ENCODE data around the gene FGF7.
"Not testable (repeated sequence)": the region's sequence is repeated elsewhere in the genome, so short reads cannot be mapped to it uniquely, and the experiment has no call there.

FGF7 gene, protein sequence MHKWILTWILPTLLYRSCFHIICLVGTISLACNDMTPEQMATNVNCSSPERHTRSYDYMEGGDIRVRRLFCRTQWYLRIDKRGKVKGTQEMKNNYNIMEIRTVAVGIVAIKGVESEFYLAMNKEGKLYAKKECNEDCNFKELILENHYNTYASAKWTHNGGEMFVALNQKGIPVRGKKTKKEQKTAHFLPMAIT

DNA sequence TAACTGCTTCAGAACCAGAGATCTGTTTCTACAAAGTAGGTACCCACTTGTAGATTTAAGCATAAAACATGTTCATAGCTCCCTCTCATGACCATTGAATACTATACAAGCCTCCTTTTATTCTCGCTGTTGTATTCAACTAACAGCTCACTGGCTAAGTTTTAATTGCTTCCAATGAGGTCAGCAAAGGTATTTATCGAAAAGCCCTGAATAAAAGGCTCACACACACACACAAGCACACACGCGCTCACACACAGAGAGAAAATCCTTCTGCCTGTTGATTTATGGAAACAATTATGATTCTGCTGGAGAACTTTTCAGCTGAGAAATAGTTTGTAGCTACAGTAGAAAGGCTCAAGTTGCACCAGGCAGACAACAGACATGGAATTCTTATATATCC, at the start of gene FGF7:
TSS of gene FGF7 (plus strand) at position 222 of the 400 bp plus-strand sequence. CDS start 1,056 bp downstream, outside the sequence.
- peak; percentile 45 for DNase-seq

DNA sequence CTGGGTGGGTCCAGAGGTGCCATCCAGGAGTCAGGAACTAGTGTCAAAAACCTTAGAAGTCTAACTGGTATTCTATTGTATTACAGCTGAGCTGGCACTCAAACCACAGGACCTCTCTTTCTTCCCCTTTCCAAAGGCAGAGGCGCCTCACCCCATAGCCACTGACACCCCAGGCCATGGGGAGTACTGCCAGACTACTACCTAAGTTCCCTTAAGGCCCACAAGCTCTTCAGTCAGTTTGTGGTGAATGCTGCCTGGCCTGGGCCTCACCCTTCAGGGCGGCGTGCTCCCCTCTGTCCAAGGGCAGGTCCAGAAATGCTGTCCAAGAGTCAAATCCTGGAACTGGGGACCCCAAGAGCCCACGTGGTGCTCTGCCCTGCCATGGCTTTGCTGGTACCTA, 43.0 kb upstream of the FGF7 start:
- DNase-seq: no peak

DNA sequence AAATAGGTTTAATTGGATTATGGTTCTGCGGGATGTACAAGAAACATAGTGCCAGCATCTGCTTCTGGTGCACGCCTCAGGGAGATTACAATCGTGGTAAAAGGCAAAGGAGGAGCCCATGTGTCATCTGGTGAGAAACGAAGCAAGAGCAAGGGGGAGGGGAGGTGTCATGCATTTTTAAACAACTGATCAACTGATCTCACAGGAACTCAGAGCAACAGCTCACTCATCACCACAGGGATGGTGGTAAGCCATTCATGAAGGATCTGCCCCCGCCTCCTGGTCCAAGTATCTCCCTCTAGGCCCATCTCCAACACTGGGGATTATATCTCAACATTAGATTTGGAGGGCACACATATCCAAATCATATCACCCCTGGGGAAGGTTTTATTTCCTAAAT, 42.1 kb upstream of the FGF7 start:
- DNase-seq: no peak

DNA sequence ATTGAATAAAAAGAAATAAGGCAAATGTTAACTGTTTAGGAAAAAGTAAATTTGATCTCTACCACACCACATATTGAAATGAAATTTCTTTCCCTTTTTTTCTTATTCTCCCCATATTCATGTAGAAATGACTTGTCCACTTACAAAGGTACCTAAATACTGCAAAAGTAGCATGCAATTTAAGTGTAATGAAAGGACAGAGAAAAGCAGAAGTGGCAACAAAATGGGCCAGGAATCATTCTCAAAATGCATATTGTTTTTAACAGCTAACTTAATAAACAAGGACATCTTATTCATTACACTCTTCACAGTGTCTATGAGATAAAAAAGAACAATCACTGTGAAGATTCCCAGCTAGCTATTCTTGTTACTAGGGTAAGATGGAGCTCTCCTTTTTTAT, 40.6 kb upstream of the FGF7 start:
- DNase-seq: no peak

DNA sequence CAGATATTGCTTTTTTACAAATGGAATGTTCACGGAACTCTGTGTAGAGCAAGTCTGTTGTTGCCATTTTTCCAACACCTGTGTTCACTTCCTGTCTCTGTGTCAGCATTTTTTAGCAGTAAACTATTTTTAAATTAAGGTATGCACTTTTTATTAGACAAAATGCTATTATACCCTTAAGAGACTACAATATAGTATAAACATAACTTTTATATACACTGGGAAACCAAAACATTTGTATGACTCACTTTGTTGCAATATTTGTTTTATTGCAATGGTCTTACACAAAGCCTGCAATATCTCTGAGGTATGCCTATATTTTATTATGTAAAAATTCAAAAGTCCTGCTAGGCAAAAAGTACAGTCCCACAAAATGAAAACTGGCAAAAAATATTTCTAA, 39.8 kb upstream of the FGF7 start:
- DNase-seq: no peak

DNA sequence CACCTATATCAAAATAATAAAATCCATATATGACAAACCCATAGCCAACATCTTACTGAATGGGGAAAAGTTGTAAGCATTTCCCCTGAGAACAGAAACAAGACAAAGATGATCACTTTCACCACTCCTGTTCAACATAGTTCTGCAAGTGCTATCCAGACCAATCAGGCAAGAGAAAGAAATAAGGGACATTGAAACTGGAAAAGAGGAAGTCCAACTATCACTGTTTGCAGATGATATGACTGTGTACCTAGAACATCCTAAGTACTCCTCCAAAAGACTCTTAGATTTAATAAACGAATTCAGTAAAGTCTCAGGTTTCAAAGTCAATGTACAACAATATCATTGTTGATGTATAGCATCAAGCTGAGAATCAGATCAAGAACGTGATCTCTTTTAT, 35.6 kb upstream of the FGF7 start:
- no peak for DNase-seq

DNA sequence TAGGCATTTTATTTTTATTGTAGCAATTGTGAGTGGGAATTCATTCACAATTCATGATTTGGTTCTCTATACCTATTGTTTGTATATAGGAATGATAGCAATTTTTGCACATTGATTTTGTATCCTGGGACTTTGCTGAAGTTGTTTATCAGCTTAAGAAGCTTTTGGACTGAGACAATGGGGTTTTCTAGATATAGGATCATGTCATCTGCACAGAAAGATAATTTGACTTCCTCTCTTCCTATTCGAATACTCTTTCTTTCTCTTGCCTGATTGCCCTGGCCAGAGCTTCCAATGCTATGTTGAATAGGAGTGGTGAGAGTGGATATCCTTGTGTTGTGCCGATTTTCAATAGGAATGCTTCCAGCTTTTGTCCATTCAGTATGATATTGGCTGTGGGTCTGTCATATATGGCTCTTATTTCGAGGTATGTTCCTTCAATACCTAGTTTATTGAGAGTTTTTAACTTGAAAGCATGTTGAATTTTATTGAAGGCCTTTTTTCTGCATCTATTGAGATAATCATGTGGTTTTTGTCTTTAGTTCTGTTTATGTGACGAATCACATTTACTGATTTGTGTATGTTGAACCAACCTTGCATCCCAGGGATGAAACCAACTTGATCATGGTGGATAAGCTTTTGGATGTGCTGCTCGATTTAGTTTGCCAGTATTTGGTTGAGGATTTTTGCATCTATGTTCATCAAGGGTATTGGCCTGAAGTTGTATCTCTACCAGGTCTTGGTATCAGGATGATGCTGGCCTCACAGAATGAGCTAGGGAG, 20.3 kb upstream of the FGF7 start:
- DNase-seq: not testable (repeated sequence)

DNA sequence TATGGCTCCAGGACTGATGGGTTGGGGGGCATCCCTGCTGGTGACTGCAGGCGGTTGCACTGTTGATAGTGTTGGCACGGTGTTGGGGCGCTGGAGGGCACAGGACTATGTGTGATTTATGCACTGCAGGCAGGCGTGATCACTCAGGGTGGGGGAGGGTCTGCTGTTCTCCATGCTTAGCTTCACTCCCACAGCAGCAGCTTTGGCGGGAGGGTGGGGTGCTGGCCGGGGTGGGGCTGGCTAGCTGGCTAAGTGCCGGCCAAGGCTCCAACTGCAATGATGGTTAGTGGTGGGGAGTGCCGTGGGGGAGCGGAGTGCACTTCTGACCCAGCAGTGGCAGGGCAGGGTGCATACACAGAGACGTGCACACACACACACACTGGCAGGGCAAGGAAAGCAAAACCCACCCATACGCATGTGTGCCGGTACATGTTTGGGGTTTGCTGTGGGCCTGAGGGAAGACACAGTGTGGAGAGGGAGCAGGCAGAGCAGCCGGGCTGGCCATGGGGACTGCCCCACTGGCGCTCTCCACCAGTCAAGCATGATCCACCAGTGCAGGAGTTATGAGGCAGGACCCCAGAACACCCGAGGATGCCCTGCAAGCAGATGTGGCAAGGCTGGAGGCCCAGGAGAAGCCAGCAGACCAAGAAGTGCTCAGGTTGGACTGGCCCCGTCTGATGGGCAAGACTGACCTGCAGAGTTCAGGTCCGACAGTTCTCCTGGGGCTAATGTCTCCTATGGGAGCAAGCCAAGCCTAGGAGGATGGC, 16.5 kb upstream of the FGF7 start:
- DNase-seq: no peak

DNA sequence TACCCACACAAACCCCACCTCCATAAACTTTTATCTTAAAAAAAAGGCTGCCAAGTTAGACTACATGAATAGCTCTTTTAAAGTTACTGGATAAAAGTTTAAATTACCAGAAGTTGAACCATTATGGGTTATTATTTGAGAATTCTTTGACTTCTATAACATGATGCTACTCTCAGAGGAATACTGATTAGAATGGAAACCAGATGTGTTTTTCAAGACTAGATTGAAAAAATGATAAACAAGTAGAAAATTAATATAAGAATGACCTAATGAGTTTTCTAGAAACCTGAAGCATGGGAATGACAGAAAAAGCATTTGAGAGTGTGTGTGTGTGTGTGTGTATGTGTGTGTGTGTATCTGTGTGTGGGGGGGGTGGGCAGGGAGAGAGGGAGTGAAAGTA, 12.4 kb upstream of the FGF7 start:
- no peak for DNase-seq

DNA sequence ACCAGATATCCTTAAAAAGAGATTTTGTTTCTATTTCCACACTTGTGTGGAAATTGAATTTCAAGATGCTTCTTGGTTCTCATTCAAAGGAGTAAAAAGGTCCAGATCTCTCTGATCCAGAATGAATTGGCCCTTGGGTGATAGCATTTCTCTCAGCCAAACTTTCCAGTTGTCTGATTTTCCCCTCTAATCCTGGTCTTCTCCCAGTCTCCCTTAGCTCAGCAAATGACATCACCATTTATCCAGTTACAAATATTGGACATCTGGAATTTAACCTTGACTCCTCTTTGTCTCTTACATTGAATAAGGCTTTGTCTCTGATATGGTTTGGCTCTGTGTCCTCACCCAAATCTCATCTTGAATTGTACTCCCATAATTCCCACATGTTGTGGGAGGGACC, 10.2 kb upstream of the FGF7 start:
- DNase-seq: no peak

DNA sequence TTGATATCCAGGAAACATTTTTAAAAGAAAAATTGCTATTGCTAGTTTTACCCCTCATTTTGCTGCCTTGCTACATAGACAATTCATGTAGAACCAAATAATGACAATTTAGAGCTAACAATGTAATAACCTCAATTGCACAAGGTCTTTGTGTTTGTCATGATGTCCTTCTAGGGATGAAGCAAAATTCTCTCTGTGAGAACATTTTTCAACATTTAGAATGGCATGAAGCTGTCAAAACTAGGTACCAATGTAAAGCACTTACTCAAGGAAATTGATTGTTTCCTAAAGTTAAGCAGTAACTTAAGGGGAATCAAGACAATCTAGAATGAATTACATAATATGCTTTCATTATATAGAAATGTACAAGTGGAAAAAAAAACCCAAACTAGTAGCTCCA, 7.9 kb upstream of the FGF7 start:
- DNase-seq: no peak

DNA sequence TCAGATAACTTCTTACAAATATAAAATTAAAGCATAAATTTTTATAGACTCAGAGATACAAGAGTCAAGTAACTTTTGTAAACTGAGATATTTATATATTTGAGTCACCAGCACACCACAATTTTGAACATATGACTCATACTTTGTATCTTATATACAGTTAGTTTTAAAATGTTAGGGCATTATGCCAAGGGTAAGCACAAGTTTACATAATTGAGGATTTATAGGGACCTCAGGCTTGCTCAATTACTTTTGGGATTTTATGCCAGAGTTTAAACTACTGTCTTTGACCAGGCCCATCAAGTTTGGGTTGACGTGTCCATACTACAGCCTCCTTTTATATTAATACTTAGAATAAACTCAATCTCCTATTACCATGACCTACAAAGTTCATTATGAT, 7.4 kb upstream of the FGF7 start:
- no peak for DNase-seq

DNA sequence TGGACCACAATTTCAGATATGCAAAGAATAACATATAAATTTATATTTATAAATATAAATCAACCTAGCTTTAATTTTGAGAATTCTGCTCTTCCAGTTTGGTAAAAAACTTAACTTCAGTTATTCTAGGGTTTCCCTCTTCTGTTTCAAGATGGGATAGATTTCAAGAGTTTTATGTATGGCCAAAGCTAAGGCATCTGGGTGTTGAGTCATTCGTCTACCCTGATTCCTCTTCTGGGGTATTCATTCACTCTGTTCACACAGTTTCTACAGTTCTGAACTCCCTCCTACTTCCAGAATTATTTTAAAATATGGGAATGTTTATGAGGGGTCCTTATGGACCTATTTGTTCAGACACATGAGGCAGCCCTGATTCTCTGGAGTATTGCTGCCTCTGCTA, 4.2 kb upstream of the FGF7 start:
- no peak for DNase-seq

DNA sequence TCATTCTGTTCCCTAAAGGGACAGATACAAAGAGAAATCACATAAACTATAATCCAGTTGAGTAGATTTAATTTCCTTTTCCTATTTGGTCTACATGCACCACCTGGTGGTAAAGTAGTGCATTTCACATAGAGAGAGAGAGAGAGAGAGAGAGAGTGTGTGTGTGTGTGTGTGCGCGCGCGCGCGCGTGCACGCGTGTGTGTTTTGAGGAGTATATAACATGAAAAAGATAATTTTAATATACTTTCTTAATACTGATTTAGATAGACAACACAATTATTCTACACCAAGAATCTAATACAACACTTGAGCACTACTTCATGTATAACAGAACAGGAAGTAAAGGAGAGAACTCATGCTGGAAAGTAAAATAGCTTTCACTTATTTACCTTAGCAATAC, 1.1 kb upstream of the FGF7 start:
- DNase-seq: peak; percentile 45

DNA sequence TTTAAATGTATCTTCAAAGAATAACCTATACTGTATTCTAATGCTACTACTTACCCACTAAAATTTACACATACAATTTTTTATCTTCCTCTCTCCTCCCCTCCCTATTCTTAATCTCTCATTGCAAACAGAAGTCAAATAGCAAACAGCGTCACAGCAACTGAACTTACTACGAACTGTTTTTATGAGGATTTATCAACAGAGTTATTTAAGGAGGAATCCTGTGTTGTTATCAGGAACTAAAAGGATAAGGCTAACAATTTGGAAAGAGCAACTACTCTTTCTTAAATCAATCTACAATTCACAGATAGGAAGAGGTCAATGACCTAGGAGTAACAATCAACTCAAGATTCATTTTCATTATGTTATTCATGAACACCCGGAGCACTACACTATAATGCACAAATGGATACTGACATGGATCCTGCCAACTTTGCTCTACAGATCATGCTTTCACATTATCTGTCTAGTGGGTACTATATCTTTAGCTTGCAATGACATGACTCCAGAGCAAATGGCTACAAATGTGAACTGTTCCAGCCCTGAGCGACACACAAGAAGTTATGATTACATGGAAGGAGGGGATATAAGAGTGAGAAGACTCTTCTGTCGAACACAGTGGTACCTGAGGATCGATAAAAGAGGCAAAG, 984 bp downstream of the FGF7 start:
- DNase-seq: no peak

DNA sequence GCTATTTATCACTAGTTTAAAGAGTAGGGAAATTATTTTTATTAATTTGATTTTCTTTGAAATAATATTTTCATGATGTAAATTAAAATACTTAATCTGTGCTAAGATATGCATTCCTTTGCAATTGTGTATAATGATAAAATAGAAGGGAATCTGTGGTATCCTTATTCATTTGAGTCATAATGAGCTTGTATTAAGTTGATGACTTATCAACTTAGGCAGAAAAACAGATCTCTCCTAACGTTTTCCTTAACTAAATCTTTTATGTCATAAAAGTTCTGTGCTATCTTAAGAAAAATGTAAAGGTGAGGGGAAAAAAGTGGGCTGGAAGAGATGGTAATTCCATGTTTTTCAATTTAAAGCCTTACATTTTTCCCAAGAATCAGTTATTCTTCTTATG, 1.9 kb downstream of the FGF7 start:
- no peak for DNase-seq

DNA sequence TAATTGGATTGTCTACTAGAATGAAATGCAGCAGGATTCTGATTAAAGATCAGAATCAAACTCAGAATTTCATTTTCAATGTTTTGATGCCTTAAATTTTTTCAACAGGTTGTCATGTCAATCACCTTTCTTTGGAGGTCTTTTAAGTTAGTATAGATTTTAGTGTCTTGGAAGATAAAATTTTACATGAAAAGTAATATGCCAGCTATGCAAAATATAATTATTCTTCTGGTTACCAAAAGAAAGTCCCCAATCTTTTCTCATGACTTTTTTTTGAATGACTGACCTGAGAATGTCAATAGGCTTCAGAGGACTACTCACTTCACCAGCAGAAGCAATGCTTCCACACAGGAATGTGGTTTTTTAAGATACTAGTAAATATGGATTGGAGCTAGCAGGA, 4.3 kb downstream of the FGF7 start:
- DNase-seq: no peak

DNA sequence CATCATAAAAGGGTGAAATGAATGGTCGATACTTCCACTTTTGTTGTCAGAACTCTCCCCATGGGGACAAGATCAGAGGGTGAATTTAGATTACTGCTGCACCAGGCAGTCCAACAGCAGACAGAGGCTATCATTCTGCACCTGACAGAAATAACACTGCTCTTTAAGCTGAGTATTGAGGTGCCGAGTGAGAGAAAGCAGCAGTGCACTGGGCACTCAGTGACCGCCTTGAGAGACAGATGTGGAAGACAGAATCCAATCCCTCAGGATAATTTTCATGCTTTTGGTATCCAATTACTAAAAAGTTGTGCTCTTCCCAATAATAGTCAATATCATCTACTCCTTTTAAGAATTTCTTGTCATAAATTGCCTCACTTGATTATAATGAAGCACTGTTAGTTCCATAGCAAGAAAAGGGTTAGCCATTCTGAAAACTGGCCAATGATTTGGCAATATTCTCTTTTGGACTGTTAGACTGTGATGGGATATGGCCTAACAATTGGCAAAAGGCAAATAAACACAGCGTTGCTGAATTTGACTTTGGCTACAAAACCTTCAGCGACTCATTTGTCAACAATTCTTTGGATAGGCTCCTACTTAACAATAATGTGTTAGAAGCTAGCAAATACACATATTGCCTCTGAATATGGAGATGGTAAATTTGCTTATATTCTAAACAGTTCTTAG, 5.5 kb downstream of the FGF7 start:
- no peak for DNase-seq

DNA sequence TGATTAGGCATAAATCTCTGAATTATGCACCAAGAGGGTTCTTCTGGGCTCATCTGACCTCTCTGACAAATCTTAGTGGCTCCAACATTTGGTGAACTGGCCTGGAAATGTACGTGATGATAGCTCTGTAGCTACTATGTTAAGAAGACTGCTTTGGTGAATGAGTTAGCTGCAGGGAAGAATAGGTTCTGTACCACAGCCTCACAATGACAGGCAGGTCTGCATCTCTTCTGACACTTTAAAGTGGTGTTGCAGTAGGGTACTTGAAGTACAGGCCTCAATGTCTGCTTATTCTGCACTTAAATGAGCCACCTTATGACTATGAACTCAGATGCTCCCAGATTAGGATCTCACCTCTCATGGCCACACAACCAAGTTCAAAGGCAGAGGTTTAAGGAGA, 7.0 kb downstream of the FGF7 start:
- no peak for DNase-seq

DNA sequence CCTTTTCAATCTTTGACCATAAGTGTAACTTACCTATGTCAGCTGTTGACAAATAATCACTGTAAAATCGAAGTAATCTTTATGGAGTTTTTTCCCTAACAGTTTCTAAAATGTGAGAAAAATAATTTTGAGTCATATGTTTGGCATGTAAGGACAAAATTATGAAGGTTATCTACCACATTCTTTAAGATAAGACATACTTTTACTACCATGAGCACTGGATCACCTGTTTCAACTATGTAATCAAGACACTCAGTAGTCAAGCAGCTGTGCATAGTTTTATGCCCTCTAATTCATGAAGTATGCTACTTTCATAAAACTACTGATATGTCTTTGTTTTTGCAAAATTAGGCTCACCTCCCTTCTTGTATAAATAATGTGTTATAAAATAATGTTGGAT, 12.1 kb downstream of the FGF7 start:
- DNase-seq: no peak

DNA sequence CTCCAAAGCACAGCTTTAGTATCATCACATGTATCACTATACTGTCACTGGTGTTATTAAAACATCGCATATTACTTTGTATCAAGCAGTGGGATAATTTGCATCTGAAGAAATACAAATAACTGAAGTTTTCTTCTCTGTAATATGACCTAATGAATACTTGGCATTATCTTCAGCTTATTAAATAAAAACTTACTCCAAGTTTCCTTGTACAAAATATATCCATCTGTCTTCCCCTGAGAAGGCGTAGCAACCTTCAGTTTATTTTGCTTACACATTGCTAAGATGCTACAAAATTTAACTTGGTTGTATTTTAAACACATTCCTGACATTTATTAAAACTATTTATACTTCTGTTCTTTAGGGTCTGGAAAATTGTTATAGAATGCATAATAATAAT, 13.7 kb downstream of the FGF7 start:
- no peak for DNase-seq

DNA sequence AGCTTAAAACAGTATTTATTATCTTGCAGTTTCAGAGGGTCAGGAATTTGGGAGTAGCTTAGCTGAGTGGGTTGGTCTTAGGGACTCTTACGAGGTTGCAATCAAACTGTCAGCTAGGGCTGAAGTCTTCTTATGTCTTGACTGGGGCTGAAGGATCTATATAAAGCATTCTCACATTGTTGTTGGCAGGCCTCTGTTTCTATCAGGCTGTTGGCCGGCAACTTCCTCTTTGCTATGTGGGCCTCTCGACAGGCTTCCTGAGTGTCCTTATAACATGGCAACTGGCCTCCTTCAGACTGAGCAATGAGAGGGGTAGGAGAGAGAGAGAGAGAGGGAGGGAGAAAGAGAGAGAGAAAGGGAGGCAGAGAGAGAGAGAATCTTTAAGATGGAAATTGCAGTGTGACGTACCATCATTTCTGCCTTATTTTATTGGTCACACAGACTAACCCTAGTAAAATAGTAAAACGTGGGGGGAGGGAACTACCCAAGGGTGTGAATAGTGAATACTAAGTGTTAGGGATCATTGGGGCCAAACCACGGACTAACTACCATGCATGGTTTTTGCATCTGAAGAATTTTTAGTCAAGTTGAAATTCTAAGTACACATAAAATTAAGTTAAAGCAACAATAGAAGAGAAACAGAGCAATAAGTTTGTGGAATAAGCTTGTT, 16.1 kb downstream of the FGF7 start:
- DNase-seq: no peak
